NOMO-1 treated with DMSO at 0.1 percent for 48 hours (cell line): ENCODE data around the gene OR51L1.

ENCODE experiments used
- DNase-seq: peaks from one replicate; lab custom pipeline; 2025; ENCODE audit not compliant: unreplicated experiment; lab: John Stamatoyannopoulos, UW

OR51L1 gene

DNA sequence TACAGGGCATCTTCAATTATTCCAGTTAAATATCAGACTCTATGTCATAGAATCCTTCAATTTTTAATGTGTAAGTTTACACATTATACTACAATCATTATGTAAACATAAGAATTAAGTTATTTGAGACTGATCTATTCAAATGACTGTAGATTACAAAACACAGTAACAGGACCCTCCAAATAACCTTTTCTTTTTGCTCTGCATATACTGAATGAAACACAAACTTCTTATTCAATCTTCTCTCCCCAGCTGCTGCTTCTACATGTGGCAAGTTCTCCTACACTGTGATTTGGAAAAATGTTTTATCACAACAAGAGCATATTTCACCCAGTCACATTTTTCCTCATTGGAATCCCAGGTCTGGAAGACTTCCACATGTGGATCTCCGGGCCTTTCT, 51.6 kb downstream of the OR51L1 start, which contains the start of gene OR52J3:
OR52J3 (plus strand) TSS at position 301 of the 400 bp plus-strand sequence; CDS start at position 301, 0 bp downstream.
- DNase-seq, result no peak

DNA sequence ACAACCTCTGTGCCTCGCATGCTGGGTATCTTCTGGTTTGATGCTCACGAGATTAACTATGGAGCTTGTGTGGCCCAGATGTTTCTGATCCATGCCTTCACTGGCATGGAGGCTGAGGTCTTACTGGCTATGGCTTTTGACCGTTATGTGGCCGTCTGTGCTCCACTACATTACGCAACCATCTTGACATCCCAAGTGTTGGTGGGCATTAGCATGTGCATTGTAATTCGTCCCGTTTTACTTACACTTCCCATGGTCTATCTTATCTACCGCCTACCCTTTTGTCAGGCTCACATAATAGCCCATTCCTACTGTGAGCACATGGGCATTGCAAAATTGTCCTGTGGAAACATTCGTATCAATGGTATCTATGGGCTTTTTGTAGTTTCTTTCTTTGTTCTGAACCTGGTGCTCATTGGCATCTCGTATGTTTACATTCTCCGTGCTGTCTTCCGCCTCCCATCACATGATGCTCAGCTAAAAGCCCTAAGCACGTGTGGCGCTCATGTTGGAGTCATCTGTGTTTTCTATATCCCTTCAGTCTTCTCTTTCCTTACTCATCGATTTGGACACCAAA, 52.2 kb downstream of the OR51L1 start:
- no peak for DNase-seq
